SK-N-SH (cell line): ENCODE measurements around the gene PRTFDC1.

Experiments
- CTCF ChIP-seq: fragments of 200-600 bp; sonication (generic); IDR thresholded peaks from 2 replicates; pipeline ENCODE4 v1.6.1; 2017; ENCODE audit warnings: antibody characterized with exemption, mild to moderate bottlenecking, moderate library complexity
- GABPA ChIP-seq: IDR thresholded peaks from 2 replicates; pipeline ENCODE4 v1.4.0; 2012; ENCODE audit warnings: low read depth, mild to moderate bottlenecking
- POLR2AphosphoS5 ChIP-seq: IDR thresholded peaks from 2 replicates; pipeline ENCODE4 v1.6.1; 2012; ENCODE audit warnings: low read depth, low read length
- RAD21 ChIP-seq: IDR thresholded peaks from 2 replicates; pipeline ENCODE4 v1.6.1; 2012; ENCODE audit warnings: mild to moderate bottlenecking, low read length
- RFX5 ChIP-seq: IDR thresholded peaks from 2 replicates; pipeline ENCODE4 v1.6.1; 2012; ENCODE audit warnings: mild to moderate bottlenecking, improper control_type of control experiment, low read length
- SIN3A ChIP-seq: IDR thresholded peaks from 2 replicates; pipeline ENCODE4 v1.6.1; 2012; ENCODE audit warnings: low read depth, mild to moderate bottlenecking, low read length, moderate library complexity, borderline replicate concordance
- TAF1 ChIP-seq: IDR thresholded peaks from 2 replicates; pipeline ENCODE4 v1.6.1; 2012; ENCODE audit warnings: low read depth, mild to moderate bottlenecking, low read length, moderate library complexity, borderline replicate concordance
- USF1 ChIP-seq: IDR thresholded peaks from 2 replicates; pipeline ENCODE4 v1.4.0; 2012; ENCODE audit warnings: low read depth, borderline replicate concordance

DNA sequence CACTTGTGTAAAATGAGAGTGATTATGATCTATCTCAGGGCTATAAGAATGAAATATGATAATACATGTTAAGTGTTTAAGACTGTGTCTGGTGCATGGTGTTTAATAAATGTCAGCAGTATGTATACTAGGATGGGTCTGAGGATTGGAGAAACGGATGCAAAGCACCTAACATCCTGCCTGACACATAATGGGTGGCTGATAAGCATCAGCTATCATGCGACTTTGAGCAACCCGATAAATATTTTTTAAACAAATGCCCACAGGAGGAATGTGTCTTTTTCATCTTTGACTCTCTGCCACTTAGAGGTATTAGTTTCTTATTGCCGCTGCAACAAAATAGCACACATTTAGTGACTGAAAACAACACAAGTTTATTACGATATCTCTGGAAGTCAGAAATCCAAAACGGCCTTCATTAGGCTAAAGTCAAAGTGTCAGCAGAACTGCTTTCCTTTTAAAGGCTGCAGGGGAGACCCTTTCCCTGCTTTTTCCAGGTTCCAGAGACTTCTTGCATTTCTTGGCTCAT lies 135.5 kb downstream of the PRTFDC1 start:
- TF ChIP-seq RAD21 = no peak
- TF ChIP-seq GABPA = no peak
- TF ChIP-seq TAF1 = no peak
- TF ChIP-seq CTCF = no peak
- TF ChIP-seq POLR2AphosphoS5 = no peak
- no peak for TF ChIP-seq USF1
- no peak for TF ChIP-seq SIN3A
- TF ChIP-seq RFX5 = no peak
